Measurements from ENCODE around the gene ST3GAL3.

GRCh38 chr1:43946236-43947060, 239.1 kb downstream of the ST3GAL3 start, which contains the start of gene IPO13:
- TF ChIP-seq CTCF (IDR thresholded peaks at IDR 0.05) (peak; percentile 72 to 75 (median 72)), POLR2AphosphoS5 (IDR thresholded peaks at IDR 0.05) (peak; percentile 84 to 90 (median 89))

All from breast epithelium (tissue), 3 donors.